NB4 (cell line): ENCODE results near the gene GPX4.
A peak's percentile ranks its signal among the peaks of the same experiment; 100 is the strongest.

Experiments used
- DNase-seq: peaks from one replicate; pipeline ENCODE4 v3.0.0; 2010; ENCODE audit warnings: low read depth
- H3K4me3 ChIP-seq: one replicate; pipeline ENCODE4 v1.5.1; 2011; ENCODE audit warnings: mild to moderate bottlenecking, low read depth, low read length, moderate library complexity
- MYC ChIP-seq: IDR thresholded peaks from 2 replicates; pipeline ENCODE4 v1.6.1; 2011; ENCODE audit warnings: low read depth, low read length
- POLR2A ChIP-seq: IDR thresholded peaks from 2 replicates; pipeline ENCODE4 v1.6.1; 2011; ENCODE audit warnings: mild to moderate bottlenecking; ENCODE audit not compliant: insufficient read length; ENCODE audit errors: extremely low read depth
- TF ChIP-seq, protein P1 (sequence below): IDR thresholded peaks from 2 replicates; pipeline ENCODE4 v1.6.1; 2011; ENCODE audit warnings: low read depth, low read length
- TF ChIP-seq, protein P2 (sequence below): IDR thresholded peaks from one replicate; pipeline ENCODE4 v1.5.1; 2012; ENCODE audit warnings: low read depth, low read length

Gene GPX4

DNA sequence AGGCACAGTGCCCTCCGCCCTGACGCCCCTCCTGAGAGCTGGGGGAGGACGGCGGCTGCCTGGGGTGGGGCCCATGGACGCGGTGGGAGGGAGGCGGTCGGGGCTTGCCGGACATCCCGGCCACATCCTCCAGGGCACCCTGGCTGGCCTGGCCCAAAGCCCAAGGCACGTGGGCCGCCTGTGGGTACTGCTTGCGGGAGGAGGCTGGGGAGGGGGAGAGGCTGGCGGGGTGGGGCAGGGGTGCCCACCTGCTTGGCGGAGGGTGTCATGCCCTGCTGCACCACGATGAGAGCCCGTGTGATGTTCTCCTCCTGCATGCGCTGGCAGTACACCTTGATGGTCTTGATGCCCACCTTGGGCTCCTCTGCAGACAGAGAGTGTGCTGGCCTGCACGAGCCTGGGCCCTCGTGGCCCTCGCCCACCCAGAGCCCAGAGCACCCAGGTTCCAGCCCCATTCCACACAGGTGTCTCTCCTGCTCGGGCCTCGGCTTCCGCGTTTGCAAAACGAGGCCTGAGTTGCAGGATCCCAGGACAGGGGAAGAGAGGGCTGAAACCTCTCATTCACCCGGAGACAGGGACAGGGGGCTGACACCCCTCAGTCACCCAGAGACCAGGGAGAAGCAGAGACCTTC is 12.1 kb upstream of the GPX4 start:
- H3K4me3 ChIP-seq = no peak overlapping the region
- no peak for DNase-seq
- TF ChIP-seq, protein P1, sequence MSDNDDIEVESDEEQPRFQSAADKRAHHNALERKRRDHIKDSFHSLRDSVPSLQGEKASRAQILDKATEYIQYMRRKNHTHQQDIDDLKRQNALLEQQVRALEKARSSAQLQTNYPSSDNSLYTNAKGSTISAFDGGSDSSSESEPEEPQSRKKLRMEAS = no peak
- no peak for TF ChIP-seq MYC
- TF ChIP-seq, protein P2, sequence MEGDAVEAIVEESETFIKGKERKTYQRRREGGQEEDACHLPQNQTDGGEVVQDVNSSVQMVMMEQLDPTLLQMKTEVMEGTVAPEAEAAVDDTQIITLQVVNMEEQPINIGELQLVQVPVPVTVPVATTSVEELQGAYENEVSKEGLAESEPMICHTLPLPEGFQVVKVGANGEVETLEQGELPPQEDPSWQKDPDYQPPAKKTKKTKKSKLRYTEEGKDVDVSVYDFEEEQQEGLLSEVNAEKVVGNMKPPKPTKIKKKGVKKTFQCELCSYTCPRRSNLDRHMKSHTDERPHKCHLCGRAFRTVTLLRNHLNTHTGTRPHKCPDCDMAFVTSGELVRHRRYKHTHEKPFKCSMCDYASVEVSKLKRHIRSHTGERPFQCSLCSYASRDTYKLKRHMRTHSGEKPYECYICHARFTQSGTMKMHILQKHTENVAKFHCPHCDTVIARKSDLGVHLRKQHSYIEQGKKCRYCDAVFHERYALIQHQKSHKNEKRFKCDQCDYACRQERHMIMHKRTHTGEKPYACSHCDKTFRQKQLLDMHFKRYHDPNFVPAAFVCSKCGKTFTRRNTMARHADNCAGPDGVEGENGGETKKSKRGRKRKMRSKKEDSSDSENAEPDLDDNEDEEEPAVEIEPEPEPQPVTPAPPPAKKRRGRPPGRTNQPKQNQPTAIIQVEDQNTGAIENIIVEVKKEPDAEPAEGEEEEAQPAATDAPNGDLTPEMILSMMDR = no peak
- TF ChIP-seq POLR2A = no peak

DNA sequence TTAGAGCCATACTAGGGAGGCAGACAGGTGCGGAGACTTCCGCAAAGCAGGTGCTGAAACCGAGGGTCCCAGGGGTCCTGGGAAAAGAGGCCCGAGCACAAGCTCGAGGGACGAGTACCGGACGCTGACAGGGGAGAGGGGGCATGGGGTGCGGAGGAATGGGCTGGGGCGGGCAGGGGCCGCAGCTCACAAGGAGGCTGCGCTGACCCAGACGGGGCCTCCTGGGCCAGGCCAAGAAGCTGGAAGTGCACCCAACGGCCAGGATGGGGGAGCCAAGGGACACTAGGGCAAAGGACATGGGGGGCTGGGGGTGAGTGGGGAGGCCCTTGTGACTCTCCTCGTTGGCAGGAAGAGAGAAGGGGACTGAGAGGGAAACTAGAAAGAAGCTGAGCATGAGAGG is 10.5 kb upstream of the GPX4 start:
- no peak overlapping the region for H3K4me3 ChIP-seq

DNA sequence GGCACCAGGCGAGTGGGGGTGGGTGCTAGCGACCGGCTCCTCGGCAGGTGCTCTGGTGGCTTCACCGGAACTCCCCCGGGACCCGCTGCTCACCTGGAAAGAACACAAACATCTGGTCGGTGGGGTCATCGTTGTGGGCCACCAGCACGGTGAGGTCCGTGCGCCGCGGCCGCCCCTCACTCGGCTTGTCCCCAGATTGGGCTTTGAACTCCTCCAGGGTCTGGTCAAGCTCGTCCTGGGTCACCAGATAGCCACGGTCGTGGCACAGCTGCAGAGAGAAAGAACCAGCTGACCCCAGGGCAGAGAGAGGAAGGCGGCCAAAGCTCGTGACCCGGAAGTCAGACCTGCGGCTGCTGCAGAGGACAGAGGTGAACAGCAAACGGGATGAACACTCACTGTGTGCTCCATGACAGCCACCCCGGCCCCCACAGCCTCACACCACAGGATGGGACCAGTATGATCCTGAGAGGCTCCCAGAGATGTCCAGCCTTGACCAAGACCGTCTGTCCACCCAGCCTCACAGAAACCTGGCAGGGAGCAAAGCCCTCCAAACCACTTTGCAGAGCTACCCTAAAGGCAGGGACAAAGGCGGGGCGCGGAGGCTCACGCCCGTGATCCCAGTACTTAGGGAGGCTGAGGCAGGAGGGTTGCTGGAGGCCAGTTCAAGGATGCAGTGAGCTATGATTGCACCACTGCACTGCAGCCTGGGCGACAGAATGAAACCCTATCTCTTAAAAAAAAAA is 9.8 kb upstream of the GPX4 start:
- DNase-seq = no peak
- no peak for TF ChIP-seq POLR2A
- TF ChIP-seq, protein P1 = no peak
- no peak for TF ChIP-seq MYC
- TF ChIP-seq, protein P2 = no peak
- peak overlapping the region; percentile 75 for H3K4me3 ChIP-seq

More for the DNA sequence above, 10.5 kb upstream of the GPX4 start:
- TF ChIP-seq MYC = no peak
- TF ChIP-seq, protein P2 = no peak
- TF ChIP-seq, protein P1 = no peak
- TF ChIP-seq POLR2A = no peak
- DNase-seq = no peak

DNA sequence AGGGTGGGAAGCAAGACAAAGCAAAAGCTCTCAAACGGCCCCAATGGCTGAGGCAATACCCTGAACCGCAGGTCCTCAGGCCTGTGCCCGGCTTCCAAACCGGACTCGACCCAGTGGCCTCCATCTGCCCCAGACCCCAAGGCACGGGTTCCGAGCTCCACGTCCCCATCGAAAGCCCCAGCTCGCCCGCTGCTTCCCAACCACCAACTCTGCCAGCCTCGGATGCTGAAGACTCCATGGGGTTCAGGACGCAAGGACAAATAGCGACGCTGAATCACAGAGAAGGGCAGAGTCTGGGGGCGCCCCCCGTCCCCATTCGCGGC is 9.2 kb upstream of the GPX4 start:
- TF ChIP-seq, protein P2 = no peak
- TF ChIP-seq, protein P1 = no peak
- no peak for TF ChIP-seq POLR2A
- TF ChIP-seq MYC = no peak
- peak overlapping the region; percentile 75 for H3K4me3 ChIP-seq
- no peak for DNase-seq

DNA sequence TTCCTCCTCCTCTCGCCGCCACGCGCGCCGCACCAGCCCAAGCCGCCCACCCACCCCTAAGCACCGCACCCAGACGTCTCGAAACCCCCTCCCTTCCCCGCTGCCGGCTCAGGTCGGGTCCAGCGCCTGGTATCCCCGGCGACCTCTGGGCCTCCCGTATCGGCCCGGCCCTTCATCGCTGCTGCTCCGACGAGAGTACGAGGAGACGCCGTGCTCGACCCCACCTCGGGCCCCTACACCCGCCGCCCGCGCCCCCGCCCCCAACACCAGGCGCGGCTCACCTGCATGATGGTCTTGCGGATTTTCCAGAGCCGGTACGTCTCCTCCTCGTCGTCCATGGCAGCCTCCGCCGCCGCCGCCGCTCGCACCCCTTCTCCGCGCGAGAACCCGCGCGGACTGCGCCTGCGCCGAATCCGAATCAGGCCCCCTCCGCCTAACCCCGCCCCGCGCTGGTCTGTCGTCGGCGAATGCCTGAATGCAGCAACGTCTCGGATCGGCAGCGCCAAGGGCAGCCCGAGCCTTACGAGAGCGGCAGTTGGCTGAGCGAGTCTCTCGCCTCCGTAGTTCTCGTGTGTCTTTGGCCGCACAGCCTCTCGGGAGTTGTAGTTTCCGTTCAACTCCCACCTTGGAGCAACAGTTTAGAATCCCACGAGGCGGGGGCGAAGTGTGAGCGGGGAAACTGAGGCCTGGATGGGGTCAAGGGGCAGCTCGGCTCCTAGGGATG is 8.7 kb upstream of the GPX4 start, which contains the start of gene POLR2E:
TSS of gene POLR2E (minus strand) at position 398 of the 724 bp plus-strand sequence. CDS start at position 338, 60 bp downstream.
- H3K4me3 ChIP-seq = peak within 1 kb of the TSS; percentile 75
- TF ChIP-seq POLR2A (peak; percentile 49), MYC (no peak)
- TF ChIP-seq, protein P2 = no peak
- TF ChIP-seq, protein P1 = peak; percentile 68; the same call in 1 of the 2 replicates
- peak; percentile 93 for DNase-seq
